Retinal pigment epithelial cell (primary cell): ENCODE measurements around the gene VIPR2.

Experiments used
- DNase-seq: peaks from one replicate; pipeline ENCODE4 v3.0.0-alpha.2; 2010; ENCODE audit warnings: low read depth
- H3K4me3 ChIP-seq: 2 replicates; pipeline ENCODE4 v1.5.1; 2011; ENCODE audit warnings: mild to moderate bottlenecking, low read length, control low read depth, moderate library complexity
- CTCF ChIP-seq: conservative IDR thresholded peaks from 2 replicates; pipeline ENCODE4 v1.5.1; 2011; ENCODE audit warnings: low read depth, low read length, control low read depth, inconsistent platforms

Gene VIPR2

GRCh38 chr7:159016591-159016990 lies 128.1 kb downstream of the VIPR2 start:
- no peak for DNase-seq
- no peak for TF ChIP-seq CTCF
- H3K4me3 ChIP-seq = no peak overlapping the region

- TF ChIP-seq CTCF = no peak
- H3K4me3 ChIP-seq = no peak overlapping the region
- no peak for DNase-seq
Measured at GRCh38 chr7:159015454-159016410, 128.9 kb downstream of the VIPR2 start.

- H3K4me3 ChIP-seq = no peak overlapping the region
- no peak for DNase-seq
- TF ChIP-seq CTCF = no peak
Measured at GRCh38 chr7:159015081-159015453, 129.6 kb downstream of the VIPR2 start.

- DNase-seq = no peak
- no peak overlapping the region for H3K4me3 ChIP-seq
- no peak for TF ChIP-seq CTCF
Measured at GRCh38 chr7:159014297-159015062, 130.2 kb downstream of the VIPR2 start.

GRCh38 chr7:159013825-159014289 lies 130.8 kb downstream of the VIPR2 start:
- no peak for DNase-seq
- TF ChIP-seq CTCF = no peak

GRCh38 chr7:159013181-159013690 lies 131.4 kb downstream of the VIPR2 start:
- no peak for TF ChIP-seq CTCF
- no peak for DNase-seq
- no peak overlapping the region for H3K4me3 ChIP-seq

More at GRCh38 chr7:159013825-159014289, 130.8 kb downstream of the VIPR2 start:
- no peak overlapping the region for H3K4me3 ChIP-seq
